ENCODE data around the gene DENND4C.
"Not testable (repeated sequence)": the region's sequence is repeated elsewhere in the genome, so short reads cannot be mapped to it uniquely, and the experiment has no call there.

Gene DENND4C

GRCh38 chr9:19378164-19378563, 147.7 kb downstream of the DENND4C start:
- no peak for DNase-seq

GRCh38 chr9:19378647-19379046, 148.2 kb downstream of the DENND4C start:
- DNase-seq: no peak

- DNase-seq: no peak
These were observed 148.8 kb downstream of the DENND4C start for GRCh38 chr9:19379283-19379682.

GRCh38 chr9:19379697-19380046, 149.2 kb downstream of the DENND4C start:
- DNase-seq: peak; percentile 50

- DNase-seq: no peak
These were observed 150.3 kb downstream of the DENND4C start for GRCh38 chr9:19380826-19381075.

- DNase-seq: no peak
These were observed 151.2 kb downstream of the DENND4C start for GRCh38 chr9:19381656-19382055.

- DNase-seq: not testable (repeated sequence)
These were observed 154.7 kb downstream of the DENND4C start for GRCh38 chr9:19385212-19385611.

- DNase-seq: no peak
These were observed 155.5 kb downstream of the DENND4C start for GRCh38 chr9:19385786-19386501.

GRCh38 chr9:19386502-19387044, 156.1 kb downstream of the DENND4C start:
- DNase-seq: no peak

- DNase-seq: no peak
These were observed 156.8 kb downstream of the DENND4C start for GRCh38 chr9:19387317-19387716.

GRCh38 chr9:19389539-19389938, 159.0 kb downstream of the DENND4C start:
- DNase-seq: not testable (repeated sequence)

GRCh38 chr9:19397845-19398244, 167.4 kb downstream of the DENND4C start:
- DNase-seq: no peak

- not testable (repeated sequence) for DNase-seq
These were observed 172.7 kb downstream of the DENND4C start for GRCh38 chr9:19403231-19403630.

GRCh38 chr9:19404283-19405075, 174.0 kb downstream of the DENND4C start:
- DNase-seq: no peak

GRCh38 chr9:19405771-19406170, 175.3 kb downstream of the DENND4C start:
- no peak for DNase-seq

GRCh38 chr9:19408316-19408692, 177.8 kb downstream of the DENND4C start:
- DNase-seq: no peak

- DNase-seq: peak; percentile 94
These were observed 178.4 kb downstream of the DENND4C start, which contains the start of gene ACER2 for GRCh38 chr9:19408693-19409400. Gene ACER2, plus strand, starts transcription at chr9:19409009. Its CDS starts 76 bp downstream, at chr9:19409085.

GRCh38 chr9:19409401-19410194, 179.1 kb downstream of the DENND4C start:
- no peak for DNase-seq

GRCh38 chr9:19410195-19410503, 179.7 kb downstream of the DENND4C start:
- no peak for DNase-seq

GRCh38 chr9:19410594-19410993, 180.1 kb downstream of the DENND4C start:
- DNase-seq: no peak

GRCh38 chr9:19411316-19411715, 180.8 kb downstream of the DENND4C start:
- DNase-seq: no peak

- not testable (repeated sequence) for DNase-seq
These were observed 183.0 kb downstream of the DENND4C start for GRCh38 chr9:19413456-19413855.

GRCh38 chr9:19416143-19416542, 185.7 kb downstream of the DENND4C start:
- no peak for DNase-seq

Data from stimulated activated CD4-positive, alpha-beta T cell treated with anti-CD3 and anti-CD28 coated beads, Interleukin-4, amount 100 ng/mL, for 1 hour (primary cell).